ENCODE results near the gene PRR3. TPM values are rescaled to one million over a fixed set of nuclear protein-coding genes. Genes with fewer than 3 reads are reported as not detected.
A peak's percentile ranks its signal among the peaks of the same experiment; 100 is the strongest.

PRR3 gene
- polyA plus RNA-seq, 3 donors from 2014 or later, result 1.0 to 9.0 (median 3.6) TPM

- Mint-ChIP-seq H3K4me1 (peaks cover 34 to 37% of the 10 kb centered on the region in 2 donors), H3K27me3 (ENCODE audit: low read depth in 3 of 3) (peaks cover 3 to 14% (median 4%) of the 10 kb centered on the region in 3 donors), H3K27ac (peak overlapping the region; percentile 35 to 88 (median 64)), H3K9me3 (no peaks in the 10 kb centered on the region), H3K4me3 (peak overlapping the region in 4 of 5 donors; percentile 21 to 57 (median 34)), H3K36me3 (peaks cover 13 to 32% (median 17%) of the 10 kb centered on the region in 3 donors)
- DNase-seq, result peak; percentile 48 to 61 (median 60)
Observed at GRCh38 chr6:30544666-30545272, 12.3 kb upstream of the PRR3 start.

- Mint-ChIP-seq H3K4me3 (no peak overlapping the region), H3K36me3 (peaks cover 29 to 56% (median 35%) of the 10 kb centered on the region in 3 donors), H3K4me1 (peaks cover 23 to 25% of the 10 kb centered on the region in 2 donors), H3K27me3 (ENCODE audit: low read depth in 3 of 3) (peaks cover 3 to 9% (median 7%) of the 10 kb centered on the region in 3 donors), H3K9me3 (no peaks in the 10 kb centered on the region), H3K27ac (no peak overlapping the region)
- DNase-seq, result no peak
Observed at GRCh38 chr6:30547454-30547853, 9.6 kb upstream of the PRR3 start.

- Mint-ChIP-seq H3K4me3 (no peak overlapping the region), H3K4me1 (peaks cover 15 to 16% of the 10 kb centered on the region in 2 donors), H3K36me3 (peaks cover 33 to 65% (median 35%) of the 10 kb centered on the region in 3 donors), H3K9me3 (no peaks in the 10 kb centered on the region), H3K27ac (peak overlapping the region in 1 of 6 donors; percentile 41), H3K27me3 (ENCODE audit: low read depth in 3 of 3) (peaks cover 2 to 8% (median 7%) of the 10 kb centered on the region in 3 donors)
- no peak for DNase-seq
Observed at GRCh38 chr6:30548375-30548774, 8.7 kb upstream of the PRR3 start.

GRCh38 chr6:30554404-30554803, 2.7 kb upstream of the PRR3 start:
- H3K4me3 Mint-ChIP-seq, result peak overlapping the region; percentile 34 to 100 (median 98)
- H3K36me3 Mint-ChIP-seq, result peaks cover 16 to 39% (median 29%) of the 10 kb centered on the region in 3 donors
- peaks cover 29 to 35% of the 10 kb centered on the region in 2 donors for H3K4me1 Mint-ChIP-seq
- peaks cover 0 to 2% (median 0%) of the 10 kb centered on the region in 6 donors for H3K9me3 Mint-ChIP-seq
- H3K27ac Mint-ChIP-seq, result peak overlapping the region; percentile 98 to 100 (median 99)
- H3K27me3 Mint-ChIP-seq (ENCODE audit: low read depth in 3 of 3), result peaks cover 16 to 26% (median 17%) of the 10 kb centered on the region in 3 donors
- DNase-seq, result no peak

GRCh38 chr6:30554962-30555815, 1.9 kb upstream of the PRR3 start:
- Mint-ChIP-seq H3K36me3 (peaks cover 14 to 37% (median 22%) of the 10 kb centered on the region in 3 donors), H3K27me3 (ENCODE audit: low read depth in 3 of 3) (peaks cover 16 to 26% (median 17%) of the 10 kb centered on the region in 3 donors), H3K9me3 (peaks cover 0 to 2% (median 0%) of the 10 kb centered on the region in 6 donors), H3K4me1 (peaks cover 31 to 40% of the 10 kb centered on the region in 2 donors), H3K4me3 (peak overlapping the region; percentile 96 to 100 (median 99)), H3K27ac (peak overlapping the region; percentile 98 to 100 (median 99))
- DNase-seq, result no peak

GRCh38 chr6:30555816-30556065, 1.4 kb upstream of the PRR3 start:
- peaks cover 10 to 31% (median 17%) of the 10 kb centered on the region in 3 donors for H3K36me3 Mint-ChIP-seq
- peaks cover 16 to 22% (median 17%) of the 10 kb centered on the region in 3 donors for H3K27me3 Mint-ChIP-seq (ENCODE audit: low read depth in 3 of 3)
- peaks cover 31 to 40% of the 10 kb centered on the region in 2 donors for H3K4me1 Mint-ChIP-seq
- H3K27ac Mint-ChIP-seq, result peak overlapping the region; percentile 98 to 100 (median 99)
- H3K9me3 Mint-ChIP-seq, result peaks cover 0 to 2% (median 0%) of the 10 kb centered on the region in 6 donors
- peak overlapping the region; percentile 96 to 100 (median 99) for H3K4me3 Mint-ChIP-seq
- DNase-seq, result no peak

- H3K27me3 Mint-ChIP-seq (ENCODE audit: low read depth in 3 of 3), result peaks cover 16 to 22% (median 17%) of the 10 kb centered on the region in 3 donors
- H3K36me3 Mint-ChIP-seq, result peaks cover 7 to 26% (median 14%) of the 10 kb centered on the region in 3 donors
- H3K4me1 Mint-ChIP-seq, result peaks cover 31 to 40% of the 10 kb centered on the region in 2 donors
- peak within 1 kb of the TSS; percentile 96 to 100 (median 99) for H3K4me3 Mint-ChIP-seq
- DNase-seq, result peak; percentile 97
- H3K27ac Mint-ChIP-seq, result peak within 1 kb of the TSS; percentile 98 to 100 (median 99)
- H3K9me3 Mint-ChIP-seq, result peaks cover 0 to 2% (median 0%) of the 10 kb centered on the region in 6 donors
Observed at GRCh38 chr6:30556066-30556905, 809 bp upstream of the PRR3 start, which contains the start of gene GNL1. Gene GNL1, minus strand, starts transcription at chr6:30556489. Its CDS starts 286 bp downstream, at chr6:30556203.

- no peak for DNase-seq
- Mint-ChIP-seq H3K4me3 (peak overlapping the region; percentile 96 to 100 (median 99)), H3K27me3 (ENCODE audit: low read depth in 3 of 3) (peaks cover 15 to 22% (median 16%) of the 10 kb centered on the region in 3 donors), H3K4me1 (peaks cover 31 to 40% of the 10 kb centered on the region in 2 donors), H3K9me3 (peaks cover 0 to 2% (median 0%) of the 10 kb centered on the region in 6 donors), H3K27ac (peak overlapping the region; percentile 98 to 100 (median 99)), H3K36me3 (peaks cover 4 to 18% (median 5%) of the 10 kb centered on the region in 3 donors)
Observed at GRCh38 chr6:30557683-30557981, 537 bp downstream of the PRR3 start.

GRCh38 chr6:30560930-30561329, 3.8 kb downstream of the PRR3 start:
- peaks cover 10 to 16% (median 15%) of the 10 kb centered on the region in 3 donors for H3K27me3 Mint-ChIP-seq (ENCODE audit: low read depth in 3 of 3)
- no peak overlapping the region for H3K4me3 Mint-ChIP-seq
- H3K4me1 Mint-ChIP-seq, result peaks cover 23 to 30% of the 10 kb centered on the region in 2 donors
- peaks cover 0 to 2% (median 0%) of the 10 kb centered on the region in 6 donors for H3K9me3 Mint-ChIP-seq
- peaks cover 0 to 18% (median 11%) of the 10 kb centered on the region in 3 donors for H3K36me3 Mint-ChIP-seq
- H3K27ac Mint-ChIP-seq, result no peak overlapping the region
- DNase-seq, result no peak

- peaks cover 0 to 15% (median 6%) of the 10 kb centered on the region in 3 donors for H3K36me3 Mint-ChIP-seq
- peak overlapping the region in 3 of 6 donors; percentile 18 to 69 (median 40) for H3K27ac Mint-ChIP-seq
- no peak for DNase-seq
- peaks cover 10 to 17% of the 10 kb centered on the region in 2 donors for H3K4me1 Mint-ChIP-seq
- peaks cover 0 to 4% (median 0%) of the 10 kb centered on the region in 3 donors for H3K27me3 Mint-ChIP-seq (ENCODE audit: low read depth in 3 of 3)
- no peak overlapping the region for H3K4me3 Mint-ChIP-seq
- H3K9me3 Mint-ChIP-seq, result no peaks in the 10 kb centered on the region
Observed at GRCh38 chr6:30562470-30563425, 5.7 kb downstream of the PRR3 start.

GRCh38 chr6:30564114-30564513, 7.0 kb downstream of the PRR3 start:
- Mint-ChIP-seq H3K4me1 (peaks cover 2 to 8% of the 10 kb centered on the region in 2 donors), H3K27ac (peak overlapping the region in 3 of 6 donors; percentile 34 to 58 (median 34)), H3K4me3 (no peak overlapping the region), H3K9me3 (no peaks in the 10 kb centered on the region), H3K36me3 (peaks cover 0 to 15% (median 6%) of the 10 kb centered on the region in 3 donors), H3K27me3 (ENCODE audit: low read depth in 3 of 3) (peaks cover 0 to 2% (median 0%) of the 10 kb centered on the region in 3 donors)
- no peak for DNase-seq

GRCh38 chr6:30565772-30566171, 8.7 kb downstream of the PRR3 start:
- Mint-ChIP-seq H3K27me3 (ENCODE audit: low read depth in 3 of 3) (peaks cover 0 to 3% (median 2%) of the 10 kb centered on the region in 3 donors), H3K4me1 (peaks cover 13 to 15% of the 10 kb centered on the region in 2 donors), H3K4me3 (no peak overlapping the region), H3K36me3 (peaks cover 0 to 13% (median 6%) of the 10 kb centered on the region in 3 donors), H3K9me3 (no peaks in the 10 kb centered on the region), H3K27ac (peak overlapping the region in 2 of 6 donors; percentile 45 to 46)
- DNase-seq, result no peak
